HG03045 (cell line): ENCODE results near the gene GRM5.

ENCODE experiments used
- ATAC-seq: cut with Tn5 transposase; IDR thresholded peaks from one replicate; pipeline ENCODE4 v1.9.1; 2021; ENCODE audit warnings: mild to moderate bottlenecking, moderate library complexity; ENCODE audit not compliant: unreplicated experiment

Gene GRM5

GRCh38 chr11:88623531-88623930 is 442.3 kb downstream of the GRM5 start:
- ATAC-seq, result no peak

GRCh38 chr11:88620568-88621130 is 445.1 kb downstream of the GRM5 start:
- no peak for ATAC-seq

GRCh38 chr11:88619656-88620385 is 446.0 kb downstream of the GRM5 start:
- no peak for ATAC-seq

GRCh38 chr11:88619071-88619425 is 446.7 kb downstream of the GRM5 start:
- no peak for ATAC-seq

GRCh38 chr11:88618327-88619070 is 447.3 kb downstream of the GRM5 start:
- no peak for ATAC-seq

- no peak for ATAC-seq
Measured at GRCh38 chr11:88617226-88617625, 448.6 kb downstream of the GRM5 start.

GRCh38 chr11:88604260-88604659 is 461.5 kb downstream of the GRM5 start:
- ATAC-seq, result no peak

GRCh38 chr11:88603091-88603867 is 462.5 kb downstream of the GRM5 start:
- ATAC-seq, result no peak

- ATAC-seq, result no peak
Measured at GRCh38 chr11:88597387-88597786, 468.4 kb downstream of the GRM5 start.

GRCh38 chr11:88596786-88597185 is 469.0 kb downstream of the GRM5 start:
- ATAC-seq, result no peak

- no peak for ATAC-seq
Measured at GRCh38 chr11:88594274-88594950, 471.4 kb downstream of the GRM5 start.

GRCh38 chr11:88590361-88590760 is 475.4 kb downstream of the GRM5 start:
- no peak for ATAC-seq

GRCh38 chr11:88583251-88583650 is 482.5 kb downstream of the GRM5 start:
- no peak for ATAC-seq

- no peak for ATAC-seq
Measured at GRCh38 chr11:88579466-88579865, 486.3 kb downstream of the GRM5 start.

- ATAC-seq, result no peak
Measured at GRCh38 chr11:88576741-88577140, 489.0 kb downstream of the GRM5 start.

GRCh38 chr11:88575916-88576315 is 489.9 kb downstream of the GRM5 start:
- ATAC-seq, result no peak

GRCh38 chr11:88569342-88569741 is 496.4 kb downstream of the GRM5 start:
- ATAC-seq, result no peak

- no peak for ATAC-seq
Measured at GRCh38 chr11:88555829-88556202, 510.0 kb downstream of the GRM5 start.

- ATAC-seq, result no peak
Measured at GRCh38 chr11:88555018-88555828, 510.6 kb downstream of the GRM5 start.

GRCh38 chr11:88553204-88553603 is 512.6 kb downstream of the GRM5 start:
- ATAC-seq, result no peak
